ENCODE data around the gene IRF2BPL. TPM values are rescaled to one million over a fixed set of nuclear protein-coding genes. Genes with fewer than 3 reads are reported as not detected.
A peak's percentile ranks its signal among the peaks of the same experiment; 100 is the strongest.

Gene IRF2BPL
- total and polyA plus RNA-seq, 3 experiments from 2014 or later: 3.7 to 27.2 (median 25.6) TPM

GRCh38 chr14:77041881-77042545 is 13.5 kb upstream of the IRF2BPL start:
- Mint-ChIP-seq H3K4me3 (peak overlapping the region in 5 of 7 donors; percentile 5 to 88 (median 57)), H3K9me3 (no peaks in the 10 kb centered on the region), H3K27ac (peak overlapping the region; percentile 90 to 100 (median 99)), H3K36me3 (no peaks in the 10 kb centered on the region), H3K4me1 (peaks cover 69 to 93% (median 87%) of the 10 kb centered on the region in 3 donors), H3K27me3 (peaks cover 0 to 2% of the 10 kb centered on the region in 2 donors)
- no peaks in the 10 kb centered on the region for H3K27me3 ChIP-seq (ENCODE audit: insufficient read depth, low read length, poor library complexity, severe bottlenecking)
- H3K36me3 ChIP-seq (ENCODE audit: insufficient read depth, low read length): no peaks in the 10 kb centered on the region
- CTCF ChIA-PET: interaction anchor here (0.8 to 4.2 kb wide), 13 partner anchors 10 to 169 kb away, joined by 3 to 22 read pairs (median 4); no protein-coding TSS in a partner anchor
- peak overlapping the region; percentile 89 for H3K27ac ChIP-seq (ENCODE audit: low read depth, low read length)
- POLR2A ChIA-PET: interaction anchor here (1.9 to 4.6 kb wide), 2 partner anchors 14 to 15 kb away, joined by 8 to 62 read pairs; partner anchors contain the start of gene IRF2BPL
- DNase-seq: no peak
- no peaks in the 10 kb centered on the region for H3K9me3 ChIP-seq (ENCODE audit: low read length)
- H3K4me3 ChIP-seq (ENCODE audit: low read length): peak overlapping the region; percentile 82
- peaks cover 89% of the 10 kb centered on the region for H3K4me1 ChIP-seq (ENCODE audit: insufficient read depth, low read length)

- Mint-ChIP-seq H3K36me3 (no peaks in the 10 kb centered on the region), H3K4me3 (peak overlapping the region; percentile 84 to 92 (median 89)), H3K4me1 (peaks cover 76 to 93% (median 90%) of the 10 kb centered on the region in 3 donors), H3K9me3 (no peaks in the 10 kb centered on the region), H3K27me3 (peaks cover 0 to 2% of the 10 kb centered on the region in 2 donors), H3K27ac (peak overlapping the region; percentile 95 to 100 (median 99))
- Histone ChIP-seq H3K36me3 (ENCODE audit: insufficient read depth, low read length) (no peaks in the 10 kb centered on the region), H3K27ac (ENCODE audit: low read depth, low read length) (peak overlapping the region; percentile 89), H3K27me3 (ENCODE audit: insufficient read depth, low read length, poor library complexity, severe bottlenecking) (no peaks in the 10 kb centered on the region), H3K4me3 (ENCODE audit: low read length) (peak overlapping the region; percentile 82), H3K9me3 (ENCODE audit: low read length) (no peaks in the 10 kb centered on the region), H3K4me1 (ENCODE audit: insufficient read depth, low read length) (peaks cover 84% of the 10 kb centered on the region)
- ChIA-PET POLR2A (interaction anchor here (0.7 to 4.6 kb wide), 9 partner anchors 13 to 280 kb away, joined by 3 to 62 read pairs (median 5); partner anchors contain the start of genes GSTZ1, IRF2BPL and POMT2), CTCF (interaction anchor here (0.8 to 4.2 kb wide), 16 partner anchors 9 to 168 kb away, joined by 3 to 22 read pairs (median 4); no protein-coding TSS in a partner anchor)
- peak in 4 of 5 donors; percentile 15 to 65 (median 48) for DNase-seq
Measured at GRCh38 chr14:77040741-77041653, 12.5 kb upstream of the IRF2BPL start.

- ChIA-PET CTCF (interaction anchor here (0.7 to 4.2 kb wide), 15 partner anchors 10 to 136 kb away, joined by 3 to 22 read pairs (median 4); no protein-coding TSS in a partner anchor), POLR2A (interaction anchor here (0.6 to 4.6 kb wide), 11 partner anchors 8 to 281 kb away, joined by 3 to 62 read pairs (median 5); partner anchors contain the start of genes GSTZ1, IRF2BPL and POMT2)
- Histone ChIP-seq H3K4me1 (ENCODE audit: insufficient read depth, low read length) (peaks cover 80% of the 10 kb centered on the region), H3K27ac (ENCODE audit: low read depth, low read length) (peak overlapping the region; percentile 89), H3K36me3 (ENCODE audit: insufficient read depth, low read length) (no peaks in the 10 kb centered on the region), H3K27me3 (ENCODE audit: insufficient read depth, low read length, poor library complexity, severe bottlenecking) (no peaks in the 10 kb centered on the region), H3K4me3 (ENCODE audit: low read length) (peak overlapping the region; percentile 82), H3K9me3 (ENCODE audit: low read length) (no peaks in the 10 kb centered on the region)
- no peaks in the 10 kb centered on the region for H3K36me3 Mint-ChIP-seq
- peaks cover 74 to 94% (median 89%) of the 10 kb centered on the region in 3 donors for H3K4me1 Mint-ChIP-seq
- peak overlapping the region; percentile 84 to 92 (median 89) for H3K4me3 Mint-ChIP-seq
- peak; percentile 93 to 99 (median 97) for DNase-seq
- peak overlapping the region; percentile 95 to 100 (median 99) for H3K27ac Mint-ChIP-seq
- H3K27me3 Mint-ChIP-seq: peaks cover 0 to 2% of the 10 kb centered on the region in 2 donors
- no peaks in the 10 kb centered on the region for H3K9me3 Mint-ChIP-seq
Measured at GRCh38 chr14:77040059-77040740, 11.7 kb upstream of the IRF2BPL start.

- Histone ChIP-seq H3K27ac (ENCODE audit: low read depth, low read length) (peak overlapping the region; percentile 89), H3K9me3 (ENCODE audit: low read length) (no peaks in the 10 kb centered on the region), H3K4me3 (ENCODE audit: low read length) (peak overlapping the region; percentile 20), H3K4me1 (ENCODE audit: insufficient read depth, low read length) (peaks cover 80% of the 10 kb centered on the region), H3K36me3 (ENCODE audit: insufficient read depth, low read length) (no peaks in the 10 kb centered on the region), H3K27me3 (ENCODE audit: insufficient read depth, low read length, poor library complexity, severe bottlenecking) (no peaks in the 10 kb centered on the region)
- Mint-ChIP-seq H3K27ac (peak overlapping the region; percentile 95 to 100 (median 99)), H3K4me1 (peaks cover 76 to 93% (median 90%) of the 10 kb centered on the region in 3 donors), H3K27me3 (peaks cover 0 to 2% of the 10 kb centered on the region in 2 donors), H3K36me3 (no peaks in the 10 kb centered on the region), H3K4me3 (peak overlapping the region; percentile 84 to 92 (median 89)), H3K9me3 (no peaks in the 10 kb centered on the region)
- peak in 1 of 5 donors; percentile 18 for DNase-seq
- CTCF ChIA-PET: interaction anchor here (0.7 to 4.2 kb wide), 12 partner anchors 9 to 131 kb away, joined by 3 to 22 read pairs (median 4); no protein-coding TSS in a partner anchor
- POLR2A ChIA-PET: interaction anchor here (0.6 to 4.6 kb wide), 8 partner anchors 8 to 131 kb away, joined by 3 to 62 read pairs (median 5); partner anchors contain the start of gene IRF2BPL
Measured at GRCh38 chr14:77039285-77040058, 11.0 kb upstream of the IRF2BPL start.

- peaks cover 0 to 2% of the 10 kb centered on the region in 2 donors for H3K27me3 Mint-ChIP-seq
- no peaks in the 10 kb centered on the region for H3K27me3 ChIP-seq (ENCODE audit: insufficient read depth, low read length, poor library complexity, severe bottlenecking)
- H3K4me3 Mint-ChIP-seq: peak overlapping the region; percentile 30 to 89 (median 68)
- H3K27ac Mint-ChIP-seq: peak overlapping the region; percentile 24 to 100 (median 89)
- H3K36me3 ChIP-seq (ENCODE audit: insufficient read depth, low read length): no peaks in the 10 kb centered on the region
- peaks cover 74 to 93% (median 88%) of the 10 kb centered on the region in 3 donors for H3K4me1 Mint-ChIP-seq
- peak in 2 of 5 donors; percentile 27 to 66 for DNase-seq
- H3K9me3 Mint-ChIP-seq: no peaks in the 10 kb centered on the region
- peak overlapping the region; percentile 89 for H3K27ac ChIP-seq (ENCODE audit: low read depth, low read length)
- no peaks in the 10 kb centered on the region for H3K36me3 Mint-ChIP-seq
- ChIA-PET POLR2A (interaction anchor here (0.6 to 4.6 kb wide), 2 partner anchors 10 to 172 kb away, joined by 3 to 62 read pairs; partner anchors contain the start of gene IRF2BPL), CTCF (interaction anchor here (2.9 kb wide), 1 partner anchor 11 kb away, joined by 9 read pairs; the partner anchor contains the start of gene IRF2BPL)
- H3K4me3 ChIP-seq (ENCODE audit: low read length): peak overlapping the region; percentile 19
- peaks cover 73% of the 10 kb centered on the region for H3K4me1 ChIP-seq (ENCODE audit: insufficient read depth, low read length)
- no peaks in the 10 kb centered on the region for H3K9me3 ChIP-seq (ENCODE audit: low read length)
Measured at GRCh38 chr14:77037938-77038568, 9.5 kb upstream of the IRF2BPL start.

GRCh38 chr14:77037215-77037937 is 8.9 kb upstream of the IRF2BPL start:
- peaks cover 0 to 2% of the 10 kb centered on the region in 2 donors for H3K27me3 Mint-ChIP-seq
- H3K4me1 Mint-ChIP-seq: peaks cover 77 to 93% (median 91%) of the 10 kb centered on the region in 3 donors
- Histone ChIP-seq H3K4me1 (ENCODE audit: insufficient read depth, low read length) (peaks cover 72% of the 10 kb centered on the region), H3K36me3 (ENCODE audit: insufficient read depth, low read length) (no peaks in the 10 kb centered on the region), H3K9me3 (ENCODE audit: low read length) (no peaks in the 10 kb centered on the region), H3K4me3 (ENCODE audit: low read length) (peak overlapping the region; percentile 19), H3K27me3 (ENCODE audit: insufficient read depth, low read length, poor library complexity, severe bottlenecking) (no peaks in the 10 kb centered on the region), H3K27ac (ENCODE audit: low read depth, low read length) (no peak overlapping the region)
- H3K27ac Mint-ChIP-seq: peak overlapping the region in 7 of 8 donors; percentile 24 to 100 (median 89)
- no peaks in the 10 kb centered on the region for H3K9me3 Mint-ChIP-seq
- POLR2A ChIA-PET: interaction anchor here (4.6 kb wide), 1 partner anchor 9 kb away, joined by 62 read pairs; the partner anchor contains the start of gene IRF2BPL
- DNase-seq: no peak
- peaks cover 0 to 1% (median 0%) of the 10 kb centered on the region in 3 donors for H3K36me3 Mint-ChIP-seq
- CTCF ChIA-PET: interaction anchor here (1.3 to 2.9 kb wide), 3 partner anchors 10 to 162 kb away, joined by 4 to 9 read pairs (median 4); partner anchors contain the start of gene IRF2BPL
- peak overlapping the region; percentile 30 to 89 (median 60) for H3K4me3 Mint-ChIP-seq

Data from CD8-positive, alpha-beta memory T cell (primary cell).